ENCODE measurements around the gene ADM. TPM values are rescaled to one million over a fixed set of nuclear protein-coding genes. Genes with fewer than 3 reads are reported as not detected.
A peak's percentile ranks its signal among the peaks of the same experiment; 100 is the strongest.

Gene ADM
- total RNA-seq, 1 experiment from 2014 or later: 87.2 TPM

DNA sequence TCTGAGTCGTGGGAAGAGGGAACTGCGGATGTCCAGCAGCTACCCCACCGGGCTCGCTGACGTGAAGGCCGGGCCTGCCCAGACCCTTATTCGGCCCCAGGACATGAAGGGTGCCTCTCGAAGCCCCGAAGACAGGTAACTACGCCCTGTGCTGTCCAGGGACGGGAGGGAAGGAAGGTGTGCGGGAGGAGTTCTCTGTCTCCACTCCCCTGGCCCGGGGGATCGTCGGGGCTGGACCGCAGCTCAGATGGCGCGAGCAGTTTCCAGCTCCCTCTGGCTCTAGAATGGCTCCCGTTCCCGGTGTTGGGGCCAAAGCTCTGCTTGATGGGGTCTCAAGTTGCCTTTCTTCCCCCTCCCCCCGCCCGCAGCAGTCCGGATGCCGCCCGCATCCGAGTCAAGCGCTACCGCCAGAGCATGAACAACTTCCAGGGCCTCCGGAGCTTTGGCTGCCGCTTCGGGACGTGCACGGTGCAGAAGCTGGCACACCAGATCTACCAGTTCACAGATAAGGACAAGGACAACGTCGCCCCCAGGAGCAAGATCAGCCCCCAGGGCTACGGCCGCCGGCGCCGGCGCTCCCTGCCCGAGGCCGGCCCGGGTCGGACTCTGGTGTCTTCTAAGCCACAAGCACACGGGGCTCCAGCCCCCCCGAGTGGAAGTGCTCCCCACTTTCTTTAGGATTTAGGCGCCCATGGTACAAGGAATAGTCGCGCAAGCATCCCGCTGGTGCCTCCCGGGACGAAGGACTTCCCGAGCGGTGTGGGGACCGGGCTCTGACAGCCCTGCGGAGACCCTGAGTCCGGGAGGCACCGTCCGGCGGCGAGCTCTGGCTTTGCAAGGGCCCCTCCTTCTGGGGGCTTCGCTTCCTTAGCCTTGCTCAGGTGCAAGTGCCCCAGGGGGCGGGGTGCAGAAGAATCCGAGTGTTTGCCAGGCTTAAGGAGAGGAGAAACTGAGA lies 1.4 kb downstream of the ADM start:
- no peak overlapping the region for H2AFZ ChIP-seq (ENCODE audit: low read depth, low read length, poor library complexity, severe bottlenecking)
- H3K4me1 ChIP-seq (ENCODE audit: control insufficient read depth in 1 of 2, insufficient read depth in 2 of 2, low read length in 2 of 2): peaks cover 51 to 75% of the 10 kb centered on the region in 2 experiments
- RAD21 ChIA-PET (ENCODE audit: low non-redundant PET in 1 of 2, low total read pairs in 2 of 2, uncharacterized antibody in 2 of 2, unreplicated experiment in 2 of 2): no interaction called here

More for the DNA sequence above, 1.4 kb downstream of the ADM start:
- Histone ChIP-seq H3K9me2 (ENCODE audit: insufficient read depth) (no peaks in the 10 kb centered on the region), H3K4me3 (replicated peaks in 1 of 2; ENCODE audit: low read depth in 1 of 2, low read length in 2 of 2) (peak overlapping the region; percentile 85 to 93), H3K4me2 (ENCODE audit: low read length) (peak overlapping the region; percentile 98), H4K20me1 (ENCODE audit: insufficient read depth) (no peaks in the 10 kb centered on the region), H3K27me3 (ENCODE audit: insufficient read depth, low read length) (no peaks in the 10 kb centered on the region), H3K36me3 (ENCODE audit: control insufficient read depth in 1 of 2, insufficient read depth in 2 of 2, low read length in 2 of 2) (peaks cover 0 to 15% of the 10 kb centered on the region in 2 experiments; a peak in 2 of 4 replicates), H3K27ac (ENCODE audit: low read depth, low read length) (peak overlapping the region; percentile 97), H3K9ac (ENCODE audit: low read length) (peak overlapping the region; percentile 94), H3K79me2 (ENCODE audit: insufficient read depth, low read length) (peaks cover 47% of the 10 kb centered on the region), H3K9me3 (ENCODE audit: control insufficient read depth in 1 of 2, insufficient read depth in 1 of 2, low read depth in 1 of 2, low read length in 2 of 2) (no peaks in the 10 kb centered on the region)
- DNase-seq (ENCODE audit: low read depth, low spot score): no peak
- ChIA-PET CTCF (interaction anchor here (2.7 kb wide), 1 partner anchor 125 kb away, joined by 14 read pairs; no protein-coding TSS in a partner anchor), POLR2A (interaction anchor here (0.6 to 4.5 kb wide), 8 partner anchors 8 to 768 kb away, joined by 3 to 37 read pairs (median 4); no protein-coding TSS in a partner anchor)
- TSS peak; percentile 73 for BruUV-seq (replicated peaks)
- TF ChIP-seq ZNF274 (IDR thresholded peaks at IDR 0.05; ENCODE audit: low read depth, low read length): no peak
- no peak for TF ChIP-seq YY1 (IDR thresholded peaks at IDR 0.05; ENCODE audit: extremely low read depth, insufficient replicate concordance, low read depth, low read length)
- TF ChIP-seq POLR2AphosphoS5 (IDR thresholded peaks at IDR 0.05; ENCODE audit: low read depth, low read length): peak; percentile 61
- TF ChIP-seq, protein P1, sequence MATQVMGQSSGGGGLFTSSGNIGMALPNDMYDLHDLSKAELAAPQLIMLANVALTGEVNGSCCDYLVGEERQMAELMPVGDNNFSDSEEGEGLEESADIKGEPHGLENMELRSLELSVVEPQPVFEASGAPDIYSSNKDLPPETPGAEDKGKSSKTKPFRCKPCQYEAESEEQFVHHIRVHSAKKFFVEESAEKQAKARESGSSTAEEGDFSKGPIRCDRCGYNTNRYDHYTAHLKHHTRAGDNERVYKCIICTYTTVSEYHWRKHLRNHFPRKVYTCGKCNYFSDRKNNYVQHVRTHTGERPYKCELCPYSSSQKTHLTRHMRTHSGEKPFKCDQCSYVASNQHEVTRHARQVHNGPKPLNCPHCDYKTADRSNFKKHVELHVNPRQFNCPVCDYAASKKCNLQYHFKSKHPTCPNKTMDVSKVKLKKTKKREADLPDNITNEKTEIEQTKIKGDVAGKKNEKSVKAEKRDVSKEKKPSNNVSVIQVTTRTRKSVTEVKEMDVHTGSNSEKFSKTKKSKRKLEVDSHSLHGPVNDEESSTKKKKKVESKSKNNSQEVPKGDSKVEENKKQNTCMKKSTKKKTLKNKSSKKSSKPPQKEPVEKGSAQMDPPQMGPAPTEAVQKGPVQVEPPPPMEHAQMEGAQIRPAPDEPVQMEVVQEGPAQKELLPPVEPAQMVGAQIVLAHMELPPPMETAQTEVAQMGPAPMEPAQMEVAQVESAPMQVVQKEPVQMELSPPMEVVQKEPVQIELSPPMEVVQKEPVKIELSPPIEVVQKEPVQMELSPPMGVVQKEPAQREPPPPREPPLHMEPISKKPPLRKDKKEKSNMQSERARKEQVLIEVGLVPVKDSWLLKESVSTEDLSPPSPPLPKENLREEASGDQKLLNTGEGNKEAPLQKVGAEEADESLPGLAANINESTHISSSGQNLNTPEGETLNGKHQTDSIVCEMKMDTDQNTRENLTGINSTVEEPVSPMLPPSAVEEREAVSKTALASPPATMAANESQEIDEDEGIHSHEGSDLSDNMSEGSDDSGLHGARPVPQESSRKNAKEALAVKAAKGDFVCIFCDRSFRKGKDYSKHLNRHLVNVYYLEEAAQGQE (IDR thresholded peaks at IDR 0.05; ENCODE audit: low read depth): no peak
- no peak for TF ChIP-seq ZFX (IDR thresholded peaks at IDR 0.05)
- TF ChIP-seq TCF7L2 (IDR thresholded peaks at IDR 0.05; ENCODE audit: borderline replicate concordance, extremely low read depth, insufficient read depth, insufficient read length): no peak
- no peak for TF ChIP-seq CEBPB (IDR thresholded peaks at IDR 0.05; ENCODE audit: low read depth)
- TF ChIP-seq CBX3 (IDR thresholded peaks at IDR 0.05; ENCODE audit: low read depth): no peak
- intact Hi-C loops (cut with micrococcal nuclease): loop anchor here (2.0 to 5.0 kb wide), 5 partner anchors 97 to 694 kb away; no protein-coding TSS in a partner anchor
- no peak for ATAC-seq
